ENCODE results near the gene ASRGL1. TPM values are rescaled to one million over a fixed set of nuclear protein-coding genes. Genes with fewer than 3 reads are reported as not detected.

The ASRGL1 gene
- total RNA-seq, 1 experiment from 2014 or later, result 51.6 TPM

DNA sequence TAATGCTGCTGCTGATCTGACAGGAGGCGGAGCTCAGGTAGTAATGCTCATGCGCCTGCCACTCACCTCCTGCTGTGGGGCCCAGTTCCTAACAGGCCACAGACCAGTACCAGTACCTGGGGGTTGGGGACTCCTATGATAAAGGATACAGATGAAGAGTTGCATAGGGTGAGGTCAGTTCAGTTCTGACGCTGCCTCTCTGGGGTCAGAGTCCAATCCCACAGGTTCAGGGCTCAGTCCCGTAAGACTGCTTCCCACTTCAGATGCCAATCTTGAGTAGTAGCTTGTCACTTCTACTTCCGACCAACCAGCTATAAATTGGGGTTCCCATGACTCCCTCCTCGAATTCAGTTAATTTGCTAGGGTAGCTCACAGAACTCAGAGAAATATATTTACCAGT, 8.6 kb downstream of the ASRGL1 start:
- Mint-ChIP-seq H3K4me1 (peaks cover 25% of the 10 kb centered on the region), H3K36me3 (peaks cover 17% of the 10 kb centered on the region), H3K27me3 (ENCODE audit: low read depth) (no peaks in the 10 kb centered on the region), H3K4me3 (no peak overlapping the region), H3K9me3 (no peaks in the 10 kb centered on the region), H3K27ac (no peak overlapping the region)
- TF ChIP-seq USF1 (CRISPR knock-in tag; IDR thresholded peaks at IDR 0.05), result no peak
- ChIA-PET CTCF (no interaction called here), POLR2A (no interaction called here)
- DNase-seq (ENCODE audit: low spot score) (no peak), ATAC-seq (no peak)

GRCh38 chr11:62352355-62353336, 15.4 kb downstream of the ASRGL1 start:
- ChIA-PET CTCF (interaction anchor here (0.7 to 1.9 kb wide), 4 partner anchors 12 to 271 kb away, joined by 3 to 5 read pairs (median 4); no protein-coding TSS in a partner anchor), POLR2A (interaction anchor here (0.6 to 0.8 kb wide), 2 partner anchors 223 to 539 kb away, joined by 3 read pairs; no protein-coding TSS in a partner anchor)
- Mint-ChIP-seq H3K27ac (peak overlapping the region; percentile 73), H3K27me3 (ENCODE audit: low read depth) (no peaks in the 10 kb centered on the region), H3K4me1 (peaks cover 64% of the 10 kb centered on the region), H3K4me3 (no peak overlapping the region), H3K36me3 (peaks cover 9% of the 10 kb centered on the region; the same call in 1 of the 2 replicates), H3K9me3 (no peaks in the 10 kb centered on the region)
- DNase-seq (ENCODE audit: low spot score), result no peak
- no peak for ATAC-seq
- TF ChIP-seq PREB (CRISPR knock-in tag; IDR thresholded peaks at IDR 0.05; ENCODE audit: borderline replicate concordance) (no peak), MAX (CRISPR knock-in tag; IDR thresholded peaks at IDR 0.05) (no peak), USF1 (CRISPR knock-in tag; IDR thresholded peaks at IDR 0.05) (no peak), FOXP1 (CRISPR knock-in tag; IDR thresholded peaks at IDR 0.05; ENCODE audit: borderline replicate concordance) (no peak), OVOL2 (CRISPR knock-in tag; IDR thresholded peaks at IDR 0.05; ENCODE audit: borderline replicate concordance) (no peak), ZNF532 (CRISPR knock-in tag; IDR thresholded peaks at IDR 0.05; ENCODE audit: borderline replicate concordance) (no peak), ELF4 (CRISPR knock-in tag; IDR thresholded peaks at IDR 0.05; ENCODE audit: low read depth) (no peak), TEAD4 (CRISPR knock-in tag; IDR thresholded peaks at IDR 0.05) (no peak), KAT7 (CRISPR knock-in tag; IDR thresholded peaks at IDR 0.05; ENCODE audit: borderline replicate concordance) (no peak), CBFB (CRISPR knock-in tag; IDR thresholded peaks at IDR 0.05; ENCODE audit: low read depth) (no peak), NR3C1 (CRISPR knock-in tag; conservative IDR thresholded peaks at IDR 0.05; ENCODE audit: low read depth) (no peak), EMX1 (CRISPR knock-in tag; IDR thresholded peaks at IDR 0.05) (no peak), ESRRA (CRISPR knock-in tag; IDR thresholded peaks at IDR 0.05; ENCODE audit: borderline replicate concordance) (no peak)
- TF ChIP-seq, protein P1, sequence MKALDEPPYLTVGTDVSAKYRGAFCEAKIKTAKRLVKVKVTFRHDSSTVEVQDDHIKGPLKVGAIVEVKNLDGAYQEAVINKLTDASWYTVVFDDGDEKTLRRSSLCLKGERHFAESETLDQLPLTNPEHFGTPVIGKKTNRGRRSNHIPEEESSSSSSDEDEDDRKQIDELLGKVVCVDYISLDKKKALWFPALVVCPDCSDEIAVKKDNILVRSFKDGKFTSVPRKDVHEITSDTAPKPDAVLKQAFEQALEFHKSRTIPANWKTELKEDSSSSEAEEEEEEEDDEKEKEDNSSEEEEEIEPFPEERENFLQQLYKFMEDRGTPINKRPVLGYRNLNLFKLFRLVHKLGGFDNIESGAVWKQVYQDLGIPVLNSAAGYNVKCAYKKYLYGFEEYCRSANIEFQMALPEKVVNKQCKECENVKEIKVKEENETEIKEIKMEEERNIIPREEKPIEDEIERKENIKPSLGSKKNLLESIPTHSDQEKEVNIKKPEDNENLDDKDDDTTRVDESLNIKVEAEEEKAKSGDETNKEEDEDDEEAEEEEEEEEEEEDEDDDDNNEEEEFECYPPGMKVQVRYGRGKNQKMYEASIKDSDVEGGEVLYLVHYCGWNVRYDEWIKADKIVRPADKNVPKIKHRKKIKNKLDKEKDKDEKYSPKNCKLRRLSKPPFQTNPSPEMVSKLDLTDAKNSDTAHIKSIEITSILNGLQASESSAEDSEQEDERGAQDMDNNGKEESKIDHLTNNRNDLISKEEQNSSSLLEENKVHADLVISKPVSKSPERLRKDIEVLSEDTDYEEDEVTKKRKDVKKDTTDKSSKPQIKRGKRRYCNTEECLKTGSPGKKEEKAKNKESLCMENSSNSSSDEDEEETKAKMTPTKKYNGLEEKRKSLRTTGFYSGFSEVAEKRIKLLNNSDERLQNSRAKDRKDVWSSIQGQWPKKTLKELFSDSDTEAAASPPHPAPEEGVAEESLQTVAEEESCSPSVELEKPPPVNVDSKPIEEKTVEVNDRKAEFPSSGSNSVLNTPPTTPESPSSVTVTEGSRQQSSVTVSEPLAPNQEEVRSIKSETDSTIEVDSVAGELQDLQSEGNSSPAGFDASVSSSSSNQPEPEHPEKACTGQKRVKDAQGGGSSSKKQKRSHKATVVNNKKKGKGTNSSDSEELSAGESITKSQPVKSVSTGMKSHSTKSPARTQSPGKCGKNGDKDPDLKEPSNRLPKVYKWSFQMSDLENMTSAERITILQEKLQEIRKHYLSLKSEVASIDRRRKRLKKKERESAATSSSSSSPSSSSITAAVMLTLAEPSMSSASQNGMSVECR (CRISPR knock-in tag; IDR thresholded peaks at IDR 0.05; ENCODE audit: borderline replicate concordance), result no peak
- TF ChIP-seq, protein P2, sequence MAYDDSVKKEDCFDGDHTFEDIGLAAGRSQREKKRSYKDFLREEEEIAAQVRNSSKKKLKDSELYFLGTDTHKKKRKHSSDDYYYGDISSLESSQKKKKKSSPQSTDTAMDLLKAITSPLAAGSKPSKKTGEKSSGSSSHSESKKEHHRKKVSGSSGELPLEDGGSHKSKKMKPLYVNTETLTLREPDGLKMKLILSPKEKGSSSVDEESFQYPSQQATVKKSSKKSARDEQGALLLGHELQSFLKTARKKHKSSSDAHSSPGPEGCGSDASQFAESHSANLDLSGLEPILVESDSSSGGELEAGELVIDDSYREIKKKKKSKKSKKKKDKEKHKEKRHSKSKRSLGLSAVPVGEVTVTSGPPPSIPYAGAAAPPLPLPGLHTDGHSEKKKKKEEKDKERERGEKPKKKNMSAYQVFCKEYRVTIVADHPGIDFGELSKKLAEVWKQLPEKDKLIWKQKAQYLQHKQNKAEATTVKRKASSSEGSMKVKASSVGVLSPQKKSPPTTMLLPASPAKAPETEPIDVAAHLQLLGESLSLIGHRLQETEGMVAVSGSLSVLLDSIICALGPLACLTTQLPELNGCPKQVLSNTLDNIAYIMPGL (CRISPR knock-in tag; IDR thresholded peaks at IDR 0.05), result no peak
- TF ChIP-seq, protein P3, sequence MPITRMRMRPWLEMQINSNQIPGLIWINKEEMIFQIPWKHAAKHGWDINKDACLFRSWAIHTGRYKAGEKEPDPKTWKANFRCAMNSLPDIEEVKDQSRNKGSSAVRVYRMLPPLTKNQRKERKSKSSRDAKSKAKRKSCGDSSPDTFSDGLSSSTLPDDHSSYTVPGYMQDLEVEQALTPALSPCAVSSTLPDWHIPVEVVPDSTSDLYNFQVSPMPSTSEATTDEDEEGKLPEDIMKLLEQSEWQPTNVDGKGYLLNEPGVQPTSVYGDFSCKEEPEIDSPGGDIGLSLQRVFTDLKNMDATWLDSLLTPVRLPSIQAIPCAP (CRISPR knock-in tag; IDR thresholded peaks at IDR 0.05), result no peak

Measured in WTC11 (cell line).